RCC 7860 (cell line): ENCODE results near the gene SBNO2.
A peak's percentile ranks its signal among the peaks of the same experiment; 100 is the strongest.

Experiments used
- DNase-seq: peaks from one replicate; pipeline ENCODE4 v3.0.0-alpha.2; 2015; ENCODE audit warnings: low spot score
- FAIRE-seq: peaks from 2 replicates; lab custom pipeline; 2012; peaks lifted over from hg19 to GRCh38; lab: Jason Lieb, UNC

Gene SBNO2, protein sequence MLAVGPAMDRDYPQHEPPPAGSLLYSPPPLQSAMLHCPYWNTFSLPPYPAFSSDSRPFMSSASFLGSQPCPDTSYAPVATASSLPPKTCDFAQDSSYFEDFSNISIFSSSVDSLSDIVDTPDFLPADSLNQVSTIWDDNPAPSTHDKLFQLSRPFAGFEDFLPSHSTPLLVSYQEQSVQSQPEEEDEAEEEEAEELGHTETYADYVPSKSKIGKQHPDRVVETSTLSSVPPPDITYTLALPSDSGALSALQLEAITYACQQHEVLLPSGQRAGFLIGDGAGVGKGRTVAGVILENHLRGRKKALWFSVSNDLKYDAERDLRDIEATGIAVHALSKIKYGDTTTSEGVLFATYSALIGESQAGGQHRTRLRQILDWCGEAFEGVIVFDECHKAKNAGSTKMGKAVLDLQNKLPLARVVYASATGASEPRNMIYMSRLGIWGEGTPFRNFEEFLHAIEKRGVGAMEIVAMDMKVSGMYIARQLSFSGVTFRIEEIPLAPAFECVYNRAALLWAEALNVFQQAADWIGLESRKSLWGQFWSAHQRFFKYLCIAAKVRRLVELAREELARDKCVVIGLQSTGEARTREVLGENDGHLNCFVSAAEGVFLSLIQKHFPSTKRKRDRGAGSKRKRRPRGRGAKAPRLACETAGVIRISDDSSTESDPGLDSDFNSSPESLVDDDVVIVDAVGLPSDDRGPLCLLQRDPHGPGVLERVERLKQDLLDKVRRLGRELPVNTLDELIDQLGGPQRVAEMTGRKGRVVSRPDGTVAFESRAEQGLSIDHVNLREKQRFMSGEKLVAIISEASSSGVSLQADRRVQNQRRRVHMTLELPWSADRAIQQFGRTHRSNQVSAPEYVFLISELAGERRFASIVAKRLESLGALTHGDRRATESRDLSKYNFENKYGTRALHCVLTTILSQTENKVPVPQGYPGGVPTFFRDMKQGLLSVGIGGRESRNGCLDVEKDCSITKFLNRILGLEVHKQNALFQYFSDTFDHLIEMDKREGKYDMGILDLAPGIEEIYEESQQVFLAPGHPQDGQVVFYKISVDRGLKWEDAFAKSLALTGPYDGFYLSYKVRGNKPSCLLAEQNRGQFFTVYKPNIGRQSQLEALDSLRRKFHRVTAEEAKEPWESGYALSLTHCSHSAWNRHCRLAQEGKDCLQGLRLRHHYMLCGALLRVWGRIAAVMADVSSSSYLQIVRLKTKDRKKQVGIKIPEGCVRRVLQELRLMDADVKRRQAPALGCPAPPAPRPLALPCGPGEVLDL (N-terminal part only)

DNA sequence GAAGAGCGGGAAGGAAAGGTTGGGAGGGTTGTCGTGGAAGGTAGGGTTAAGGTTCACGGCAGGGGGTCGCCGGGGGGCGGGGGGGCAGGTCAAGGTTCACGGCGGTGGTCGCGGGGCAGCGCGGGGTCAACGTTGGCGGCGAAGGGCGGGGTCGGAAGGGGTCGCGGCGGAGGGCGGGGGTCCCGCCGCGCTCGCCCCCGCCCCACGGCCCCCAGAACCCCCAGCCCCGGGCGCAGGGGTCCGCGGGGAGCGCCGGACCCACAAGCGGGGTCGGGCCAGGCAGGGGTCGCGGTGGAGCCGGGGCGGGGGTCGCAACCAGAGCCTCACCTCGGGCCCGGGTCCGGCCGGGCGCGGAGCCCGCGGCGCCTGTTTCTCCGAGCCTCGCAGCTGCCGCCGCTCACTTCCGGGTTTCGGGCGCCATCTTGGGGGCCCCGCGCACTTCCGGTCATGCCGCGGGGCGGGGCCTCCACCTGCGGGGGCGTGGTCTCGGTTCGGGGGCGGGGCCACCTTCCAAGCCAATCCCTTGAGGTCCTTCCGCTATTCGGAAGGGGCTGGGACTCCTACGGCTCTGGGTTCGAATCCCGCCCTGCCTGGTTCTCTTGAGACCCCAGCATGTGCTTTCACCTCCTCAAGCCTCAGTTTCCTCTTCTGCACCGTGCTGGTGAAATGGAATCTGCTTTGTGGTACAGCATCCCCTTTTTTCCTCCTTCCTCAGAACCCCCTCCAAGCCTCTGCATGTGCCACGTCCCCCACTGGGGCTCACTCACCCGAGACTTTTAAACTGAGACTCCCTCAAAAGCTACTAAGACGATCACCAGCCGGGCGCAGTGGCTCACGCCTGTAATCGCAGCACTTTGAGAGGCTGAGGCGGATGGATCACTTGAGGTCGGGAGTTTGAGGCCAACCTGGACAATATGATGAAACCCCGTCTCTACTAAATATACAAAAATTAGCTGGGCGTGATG is at the start of gene SBNO2:
SBNO2 (minus strand) TSS at position 424 of the 965 bp plus-strand sequence. CDS start 19,992 bp downstream, outside the sequence.
- FAIRE-seq (peak; percentile 29), DNase-seq (peak; percentile 78)

DNA sequence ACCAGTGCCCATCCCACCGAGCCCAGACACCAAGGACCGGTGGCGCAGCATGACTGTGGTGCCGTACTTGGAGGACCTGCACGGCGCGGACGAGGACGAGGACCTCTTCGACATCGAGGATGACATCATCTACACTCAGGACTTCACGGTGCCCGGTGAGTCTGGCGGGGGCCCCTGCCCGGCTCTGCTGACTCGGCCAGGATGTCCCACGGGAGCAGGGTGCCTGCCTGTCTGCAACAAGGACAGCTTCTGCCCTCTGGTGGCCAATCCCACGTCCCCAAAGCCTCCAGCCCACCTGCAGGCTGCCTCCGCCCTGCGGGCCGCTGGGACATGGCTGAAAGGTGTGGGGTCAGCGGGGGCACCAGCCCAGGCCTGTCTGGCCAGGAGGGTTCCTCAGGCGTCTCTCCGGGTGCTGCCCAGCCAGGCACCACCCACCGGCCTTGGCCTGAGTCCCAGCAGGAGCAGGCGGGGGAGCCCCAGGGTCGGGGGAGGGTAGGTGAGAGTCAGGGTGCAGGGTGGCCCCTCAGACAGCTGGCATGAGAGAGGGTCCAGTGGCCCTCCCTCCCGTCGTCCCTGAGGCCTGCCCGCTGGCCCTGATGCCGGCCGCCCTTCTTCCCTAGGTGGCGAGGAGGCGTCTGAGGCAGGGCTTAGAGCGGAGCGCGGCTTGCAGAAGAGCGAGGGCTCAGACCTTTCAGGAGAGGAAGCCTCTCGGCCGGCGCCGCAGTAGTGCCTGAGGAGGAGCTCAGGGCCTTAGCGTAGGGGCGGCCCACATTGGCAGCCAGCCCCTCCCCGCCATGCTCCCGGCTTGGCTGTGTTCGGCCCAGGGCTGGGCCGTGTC is 49.2 kb upstream of the SBNO2 start:
- peak; percentile 34 for DNase-seq
- FAIRE-seq, result no peak

DNA sequence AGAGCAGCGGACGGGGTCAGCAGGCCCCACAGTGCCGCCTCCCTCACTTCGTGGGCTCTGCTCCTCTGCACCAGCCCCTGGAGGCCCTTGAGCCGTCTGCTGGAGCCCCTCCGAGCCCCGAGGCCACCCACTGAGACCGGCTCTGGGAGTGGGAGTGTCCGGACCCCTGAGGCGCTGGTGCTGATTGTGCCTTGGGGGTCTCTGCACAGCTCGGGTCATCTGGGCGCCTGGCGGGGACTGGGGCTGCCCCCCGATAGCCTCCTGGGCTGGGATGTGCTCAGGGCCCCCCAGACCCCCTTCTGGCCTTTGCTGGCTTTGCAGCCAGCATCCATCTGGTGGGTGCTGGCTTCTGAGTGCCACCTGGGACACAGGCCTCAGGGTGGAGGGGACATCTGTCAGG is 48.3 kb upstream of the SBNO2 start:
- FAIRE-seq, result no peak
- DNase-seq, result no peak

DNA sequence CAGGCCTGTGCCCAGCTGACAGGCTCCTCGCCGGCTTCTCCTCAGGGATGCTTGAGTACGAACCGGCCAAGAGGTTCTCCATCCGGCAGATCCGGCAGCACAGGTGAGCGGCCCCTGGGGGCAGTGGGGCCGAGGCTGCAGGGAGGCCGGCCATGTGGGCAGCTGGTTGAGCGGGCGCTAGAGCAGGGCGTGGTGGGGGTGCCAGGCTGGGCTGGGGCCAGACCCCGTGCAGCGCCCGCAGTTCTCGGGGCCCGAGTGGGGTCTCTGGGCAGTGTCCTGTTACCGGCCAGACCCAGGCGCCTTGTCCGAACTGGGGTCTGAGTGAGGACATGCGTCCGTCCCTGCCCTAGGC is 47.8 kb upstream of the SBNO2 start:
- FAIRE-seq (no peak), DNase-seq (no peak)

DNA sequence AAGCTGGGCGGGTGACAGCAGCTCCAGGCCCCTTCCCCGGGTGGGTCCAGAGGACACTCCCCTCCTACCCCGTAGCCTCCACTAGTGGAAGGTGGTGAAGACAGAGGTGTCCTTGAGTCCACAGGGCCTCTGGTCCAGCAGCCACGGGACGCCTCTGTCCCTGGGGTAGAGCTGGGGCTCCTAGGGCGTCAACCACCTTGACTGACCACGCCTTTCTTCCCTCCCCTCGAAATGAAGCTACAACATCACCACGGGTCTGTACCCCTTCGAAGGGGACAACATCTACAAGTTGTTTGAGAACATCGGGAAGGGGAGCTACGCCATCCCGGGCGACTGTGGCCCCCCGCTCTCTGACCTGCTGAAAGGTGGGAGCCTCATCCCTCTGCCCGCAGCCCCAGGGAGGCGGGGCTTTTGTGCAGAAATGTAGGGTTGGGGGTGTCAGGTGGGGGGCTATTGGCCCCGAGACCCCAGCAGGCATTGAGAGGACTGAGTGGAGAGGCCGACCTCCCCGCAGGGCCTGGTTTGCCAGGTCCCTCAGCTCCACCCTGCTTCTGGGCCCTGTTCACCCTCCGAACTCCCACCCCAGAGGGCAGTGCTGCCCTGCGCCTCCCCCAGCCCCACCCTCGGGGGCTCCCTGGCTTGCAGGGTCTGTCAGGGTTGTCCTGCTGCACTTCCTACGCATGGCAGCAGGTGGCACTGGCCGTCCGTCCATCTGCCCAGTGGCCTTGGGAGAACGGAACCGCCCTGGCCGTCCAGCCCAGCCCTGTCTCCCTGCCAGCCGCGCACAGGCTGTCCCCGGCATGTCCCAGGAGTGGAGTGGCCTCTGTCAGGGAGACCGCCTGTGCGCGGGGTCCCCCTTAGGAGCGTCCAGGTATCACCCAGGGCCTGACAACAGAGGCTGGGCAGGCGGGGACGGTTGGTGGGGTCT is 47.2 kb upstream of the SBNO2 start:
- DNase-seq (no peak), FAIRE-seq (no peak)

DNA sequence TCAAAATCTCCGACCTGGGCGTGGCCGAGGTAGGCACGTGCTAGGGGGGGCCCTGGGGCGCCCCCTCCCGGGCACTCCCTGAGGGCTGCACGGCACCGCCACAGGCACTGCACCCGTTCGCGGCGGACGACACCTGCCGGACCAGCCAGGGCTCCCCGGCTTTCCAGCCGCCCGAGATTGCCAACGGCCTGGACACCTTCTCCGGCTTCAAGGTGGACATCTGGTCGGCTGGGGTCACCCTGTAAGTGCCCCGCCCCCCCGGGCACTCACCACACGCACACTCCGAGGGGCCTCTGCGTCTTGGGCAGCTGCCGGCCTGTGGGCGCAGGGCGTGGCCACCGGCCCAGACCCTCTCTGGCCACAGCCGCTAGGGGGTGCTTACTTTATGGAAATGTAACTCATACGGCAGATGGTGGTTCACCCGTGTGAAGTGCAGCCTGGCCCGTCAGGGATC is 46.4 kb upstream of the SBNO2 start:
- FAIRE-seq (no peak), DNase-seq (no peak)

DNA sequence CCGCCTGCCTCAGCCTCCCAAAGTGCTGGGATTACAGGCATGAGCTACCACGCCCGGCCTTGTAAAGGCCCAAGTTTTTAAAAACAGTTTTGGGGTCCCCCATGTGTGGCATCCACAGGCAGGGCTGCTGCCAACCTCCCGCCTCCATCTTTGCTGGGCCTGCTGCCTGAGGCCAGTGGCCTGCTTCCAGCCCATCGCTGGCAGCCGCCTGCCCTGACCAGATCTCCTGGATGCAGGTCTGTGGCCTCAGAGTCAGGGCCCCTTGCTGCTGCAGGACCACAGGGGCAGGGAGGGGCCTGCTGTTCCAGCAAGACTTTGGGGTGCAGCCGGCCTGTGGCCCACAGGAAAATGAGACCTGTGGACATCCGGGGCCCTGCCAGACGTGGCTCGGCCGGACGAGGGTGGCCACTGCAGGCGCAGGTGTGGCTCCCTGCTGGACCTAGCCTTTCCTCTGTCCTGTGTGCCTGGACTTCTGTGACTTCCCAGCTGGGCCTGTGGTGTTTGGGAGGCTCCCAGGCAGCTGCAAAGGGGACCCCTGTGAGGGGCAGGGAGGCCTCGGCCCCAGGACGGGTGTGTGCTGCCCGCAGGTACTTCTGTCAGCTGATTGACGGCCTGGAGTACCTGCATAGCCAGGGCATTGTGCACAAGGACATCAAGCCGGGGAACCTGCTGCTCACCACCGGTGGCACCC is 45.9 kb upstream of the SBNO2 start:
- no peak for DNase-seq
- no peak for FAIRE-seq

DNA sequence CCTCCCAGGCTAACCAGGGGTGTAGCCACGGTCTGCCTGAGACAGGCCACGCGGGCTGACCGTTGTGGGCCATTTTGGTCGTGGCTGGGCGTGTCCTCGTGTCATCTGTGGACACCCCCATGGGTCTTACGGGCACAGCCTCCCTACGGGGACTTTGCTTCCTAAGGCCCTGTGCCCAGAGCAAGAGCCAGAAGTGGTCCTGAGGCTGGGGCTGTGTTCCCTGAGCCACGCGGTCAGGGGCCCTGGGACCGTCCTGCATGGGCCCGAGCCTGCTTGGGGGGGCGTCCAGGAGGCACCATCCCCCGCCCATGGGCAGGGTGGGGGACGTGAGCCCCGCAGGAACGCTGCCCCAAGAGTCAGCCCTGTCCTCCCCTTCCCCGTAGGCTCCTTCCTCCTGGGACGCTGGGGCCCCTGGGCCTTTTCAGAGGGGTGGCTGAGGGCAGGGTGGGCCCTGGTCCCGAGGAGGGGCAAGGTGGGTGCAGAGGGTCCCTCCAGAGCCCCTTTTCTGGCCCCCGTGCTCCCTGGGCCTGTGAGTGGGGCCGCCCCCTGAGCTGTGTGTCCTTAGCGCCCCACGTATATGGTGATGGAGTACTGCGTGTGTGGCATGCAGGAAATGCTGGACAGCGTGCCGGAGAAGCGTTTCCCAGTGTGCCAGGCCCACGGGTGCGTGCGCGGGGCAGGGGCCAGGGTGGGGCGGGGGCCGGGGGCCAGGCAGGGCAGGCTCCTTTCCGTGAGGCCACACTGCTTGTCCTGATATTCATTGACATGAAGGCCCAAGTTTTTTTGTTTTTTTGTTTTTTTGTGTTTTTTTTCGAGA is 44.9 kb upstream of the SBNO2 start:
- DNase-seq (no peak), FAIRE-seq (no peak)

DNA sequence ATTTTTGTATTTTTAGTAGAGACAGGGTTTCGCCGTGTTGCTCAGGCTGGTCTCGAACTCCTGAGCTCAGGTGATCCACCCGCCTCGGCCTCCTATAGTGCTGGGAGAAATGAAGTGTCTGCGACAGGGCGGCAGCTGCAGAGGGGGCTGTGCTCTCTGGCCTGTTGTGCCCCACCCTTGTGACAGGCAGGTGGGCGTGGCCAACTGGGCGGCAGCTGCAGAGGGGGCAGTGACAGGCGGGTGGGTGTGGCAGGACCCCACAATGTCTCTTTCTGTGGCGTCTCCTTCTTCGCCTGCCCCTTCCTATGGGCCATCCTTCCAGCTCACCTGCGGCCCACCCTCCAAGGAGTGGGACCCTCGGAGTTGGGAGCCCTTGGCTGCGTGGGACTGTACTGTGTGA is 43.3 kb upstream of the SBNO2 start:
- DNase-seq (no peak), FAIRE-seq (no peak)

DNA sequence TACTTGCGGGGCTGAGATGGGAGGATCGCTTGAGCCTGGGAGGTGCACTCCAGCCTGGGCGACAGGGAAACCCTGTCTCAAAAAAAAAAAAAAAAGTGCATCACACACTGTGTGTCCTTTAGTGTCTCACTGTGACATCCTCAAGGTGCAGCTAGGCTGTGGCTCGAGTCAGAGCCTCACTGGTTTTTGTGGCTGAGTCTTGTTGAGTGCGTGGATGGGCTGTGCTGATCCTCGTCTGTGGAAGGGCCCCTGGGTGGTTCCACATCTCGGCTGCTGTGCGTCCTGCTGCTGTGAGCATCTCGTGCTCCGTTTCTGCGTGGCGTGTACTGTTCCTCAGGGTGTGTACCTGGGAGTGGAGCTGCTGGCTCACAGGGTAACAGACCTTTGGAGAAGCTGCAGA is 42.7 kb upstream of the SBNO2 start:
- no peak for FAIRE-seq
- DNase-seq, result no peak

DNA sequence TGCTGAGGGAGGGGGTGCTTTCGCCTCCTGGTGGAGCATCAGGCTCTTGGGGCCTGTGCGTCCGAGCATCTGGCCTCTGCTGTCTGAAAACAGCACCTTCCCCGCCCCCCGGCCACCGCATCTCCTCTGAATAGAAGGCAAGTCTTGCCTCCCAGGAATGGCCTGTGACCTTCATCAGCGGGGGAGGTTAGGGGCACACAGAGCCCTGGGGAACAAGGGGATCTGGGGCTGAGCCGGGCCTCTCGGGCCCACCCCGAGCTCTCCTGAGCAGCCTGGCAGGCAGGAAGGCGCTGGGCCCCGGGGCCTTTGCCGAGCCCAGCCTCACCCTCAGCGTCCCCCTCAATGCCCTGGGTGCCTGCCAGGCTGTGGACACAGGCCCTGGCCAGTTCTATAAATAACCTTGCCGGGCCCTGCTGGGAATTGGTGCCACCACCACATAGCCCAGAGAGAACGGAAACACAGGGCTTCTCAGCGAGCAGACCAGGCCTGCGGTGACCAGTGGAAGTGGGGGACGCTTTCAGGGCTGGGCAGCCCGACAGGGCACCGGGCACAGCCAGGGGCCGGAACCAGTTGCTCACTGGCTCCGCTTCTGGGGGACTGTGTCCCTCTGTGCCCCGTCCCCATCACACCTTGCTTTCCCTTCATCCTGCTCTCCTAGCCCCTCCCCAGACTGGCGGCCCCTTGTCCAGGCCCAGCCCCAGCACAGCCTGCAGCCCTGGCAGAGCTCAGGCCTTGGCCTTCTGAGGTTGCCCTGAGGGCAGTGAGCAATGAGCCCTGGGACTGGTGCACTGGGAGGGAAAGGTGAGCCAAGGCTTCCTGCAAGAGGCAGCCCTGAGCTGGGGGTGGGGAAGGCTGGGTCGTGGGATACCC is 41.0 kb upstream of the SBNO2 start:
- FAIRE-seq, result no peak
- peak; percentile 70 for DNase-seq

DNA sequence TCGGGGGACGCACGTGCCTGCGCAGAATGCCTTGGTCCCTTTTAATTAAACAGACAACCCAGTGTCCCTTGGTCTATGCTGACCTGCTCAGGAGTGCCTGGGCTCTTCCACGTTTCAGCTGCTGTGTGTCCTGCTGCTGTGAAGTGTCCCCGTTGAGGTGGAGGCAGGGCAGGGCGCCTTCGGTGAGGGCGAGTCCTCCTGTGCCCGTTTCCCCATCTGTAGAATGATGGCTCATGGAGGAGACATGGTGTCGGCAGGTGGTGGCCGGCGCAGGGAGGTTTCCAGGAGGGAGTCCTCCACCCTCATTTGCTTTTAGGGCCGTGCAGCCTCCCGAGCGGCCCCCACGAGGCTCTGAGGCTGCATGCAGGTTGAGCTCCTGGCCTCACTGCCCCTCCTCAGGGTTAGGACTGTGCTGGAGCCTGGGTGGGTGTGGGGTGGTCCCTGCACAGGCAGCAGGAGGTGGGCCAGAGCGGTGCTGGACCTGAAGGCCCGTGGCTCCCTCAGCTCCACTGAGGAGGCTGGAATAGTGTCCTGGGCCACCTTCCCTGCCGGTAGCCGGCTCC is 40.3 kb upstream of the SBNO2 start:
- DNase-seq (no peak), FAIRE-seq (no peak)

DNA sequence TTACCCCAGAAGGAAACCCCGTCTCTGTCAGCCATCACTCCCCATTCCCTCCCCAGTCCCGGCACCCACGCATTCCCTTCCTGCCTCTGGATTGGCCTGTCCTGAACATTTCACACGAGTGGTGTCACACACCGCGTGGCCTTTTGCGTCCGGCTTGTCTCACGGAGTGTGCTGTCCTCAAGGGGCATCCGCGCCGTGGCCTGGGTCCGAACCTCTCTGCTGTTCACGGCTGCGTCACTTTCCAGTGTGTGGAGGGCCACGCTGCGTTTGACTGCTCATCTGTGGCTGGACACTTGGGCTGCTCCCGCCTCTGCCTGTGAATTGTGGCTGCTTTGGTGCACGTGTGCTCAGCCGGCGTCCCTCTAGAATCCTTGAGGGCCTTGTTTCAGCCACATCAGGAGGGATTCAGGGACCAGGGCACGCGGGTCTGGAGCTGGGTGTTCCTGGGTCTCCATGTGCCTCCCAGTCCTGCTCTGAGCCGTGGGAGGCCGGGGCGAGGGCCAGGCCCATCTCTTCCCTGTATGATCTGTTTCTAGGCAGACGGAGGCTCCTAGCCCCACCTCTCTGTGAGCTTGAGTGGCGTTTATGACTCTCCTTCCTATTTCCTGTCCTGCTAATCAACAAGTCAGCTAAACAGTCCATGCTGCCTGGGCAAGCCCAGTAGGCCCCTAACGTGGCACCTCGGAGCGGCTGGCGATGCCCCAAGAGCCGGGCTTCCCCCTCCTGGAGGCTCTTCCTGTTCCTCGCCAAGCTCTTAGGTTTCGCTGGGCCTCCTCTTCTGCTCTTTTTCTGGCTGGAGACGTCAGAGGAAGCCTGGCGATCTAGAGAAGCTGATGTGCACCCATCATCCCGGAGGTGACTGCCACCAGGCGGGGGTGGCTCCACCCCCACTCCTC is 39.6 kb upstream of the SBNO2 start:
- DNase-seq (peak; percentile 77), FAIRE-seq (peak; percentile 15)

DNA sequence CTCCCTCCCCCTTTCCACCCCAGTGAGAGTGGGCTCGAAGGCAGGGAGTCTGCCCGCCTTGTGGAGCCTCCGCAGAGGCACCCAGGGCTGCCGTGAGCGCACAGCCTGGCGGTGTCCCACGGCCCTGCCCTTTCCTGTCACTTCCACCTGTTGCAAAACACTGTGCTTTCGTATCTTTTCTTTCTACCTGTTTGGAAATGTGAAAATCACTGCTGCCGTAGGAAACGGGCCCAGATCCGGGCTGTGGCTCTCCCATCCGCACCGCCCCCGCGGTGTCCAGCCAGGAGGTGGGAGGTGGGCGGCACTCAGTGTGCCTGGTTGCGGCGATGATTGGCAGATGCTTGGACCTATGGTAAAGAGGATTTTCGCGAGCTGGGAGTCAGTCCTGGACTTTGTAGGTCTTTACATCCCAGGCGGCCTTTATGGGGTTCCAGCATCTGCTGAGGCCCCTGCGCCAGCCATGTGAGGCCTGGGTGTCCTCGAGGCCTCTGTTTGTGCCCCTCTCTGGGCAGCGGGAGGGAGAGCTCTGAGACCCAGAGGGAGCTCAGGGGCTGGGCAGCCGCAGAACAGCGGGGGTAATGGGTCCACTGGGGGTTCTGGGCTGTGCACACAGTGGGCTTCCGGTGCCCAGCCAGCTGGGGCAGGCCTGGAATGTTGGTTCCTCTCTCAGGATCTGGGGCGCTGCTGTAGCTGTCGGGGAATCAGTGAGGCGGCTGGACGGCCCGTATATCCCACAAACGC is 37.6 kb upstream of the SBNO2 start:
- no peak for DNase-seq
- FAIRE-seq, result no peak
